Hematopoietic multipotent progenitor cell (in vitro differentiated cells): Measurements from ENCODE around the gene C2. TPM values are rescaled to one million over a fixed set of nuclear protein-coding genes. Genes with fewer than 3 reads are reported as not detected.

ENCODE experiments used
- DNase-seq, 3 donors: peaks; one replicate each; pipeline ENCODE4 v3.0.0-alpha.2; 2011 to 2015; ENCODE audit warnings: low read depth in 2 of 3, low spot score in 2 of 3
- total RNA-seq: library from RNA; depleted of rRNA; stranded (reverse); fragments of >200 nt; gene quantifications from one replicate; pipeline ENCODE4 v1.2.3, GENCODE V29; 2012

C2 gene
- total RNA-seq, result 0.54 TPM

- no peak for DNase-seq
Observed at GRCh38 chr6:31927242-31927862, at the start of gene C2. C2 (plus strand) TSS chr6:31927717; CDS start chr6:31927753, 36 bp downstream.

GRCh38 chr6:31878222-31878621, 49.3 kb upstream of the C2 start:
- no peak for DNase-seq

GRCh38 chr6:31878726-31879125, 48.8 kb upstream of the C2 start, which contains the start of gene SLC44A4:
SLC44A4 (minus strand) TSS chr6:31878997; CDS start chr6:31878980, 17 bp downstream.
- no peak for DNase-seq

GRCh38 chr6:31879143-31879542, 48.4 kb upstream of the C2 start:
- no peak for DNase-seq

GRCh38 chr6:31879901-31880300, 47.6 kb upstream of the C2 start:
- DNase-seq, result no peak

DNA sequence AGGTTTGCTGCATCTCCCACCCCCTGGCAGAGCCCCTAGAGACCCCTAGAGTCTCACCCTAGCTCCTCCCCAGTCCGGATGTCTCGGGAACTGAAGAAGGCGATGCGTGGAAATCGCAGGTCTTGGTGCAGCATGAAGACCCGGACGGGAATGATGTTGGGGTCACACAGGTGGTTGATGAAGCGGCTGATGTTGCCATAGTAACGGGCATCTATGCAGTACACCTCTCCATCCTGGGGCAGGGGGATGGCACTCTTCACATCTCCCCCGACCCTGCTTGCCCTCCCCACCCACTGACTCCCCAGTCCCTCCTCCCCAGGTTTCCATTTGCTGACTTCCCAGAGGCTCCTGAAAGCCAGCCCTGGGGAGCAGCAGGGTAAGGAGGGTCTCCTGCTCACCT, 46.9 kb upstream of the C2 start:
- no peak for DNase-seq

DNA sequence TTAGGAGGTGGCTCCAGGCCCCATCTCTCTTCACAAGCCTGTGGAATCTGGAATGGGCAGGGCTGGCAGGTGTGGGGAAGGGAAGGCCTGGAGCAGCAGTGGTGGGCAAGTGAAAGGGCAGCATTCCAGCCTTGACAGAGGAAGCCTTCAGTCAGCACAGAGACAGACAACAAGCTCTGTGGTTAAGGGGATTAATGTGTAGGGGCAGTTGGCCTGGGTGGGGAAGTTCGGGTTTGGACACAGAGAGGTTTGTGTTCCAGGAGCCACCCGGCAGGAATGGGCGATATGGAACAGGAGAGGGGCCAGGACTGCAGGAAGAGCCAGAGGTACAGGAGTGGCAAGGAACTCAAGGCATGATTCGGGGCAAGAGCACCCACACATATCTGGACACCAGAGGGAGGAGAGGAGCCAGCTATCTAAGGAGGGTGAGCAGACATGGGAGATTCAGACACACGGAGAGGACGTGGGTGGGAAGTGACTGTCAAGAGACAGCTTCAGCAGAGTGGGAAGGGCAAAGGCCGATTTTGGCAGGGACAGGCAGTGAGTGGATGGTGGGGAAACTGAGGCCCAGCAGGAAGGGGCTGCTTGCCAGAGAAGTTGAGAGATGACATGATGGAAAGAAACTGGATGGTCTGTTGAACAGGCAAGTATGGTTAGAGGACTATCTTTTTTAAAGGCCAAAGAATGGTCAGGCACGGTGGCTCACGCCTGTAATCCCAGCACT, 46.2 kb upstream of the C2 start:
- no peak for DNase-seq

DNA sequence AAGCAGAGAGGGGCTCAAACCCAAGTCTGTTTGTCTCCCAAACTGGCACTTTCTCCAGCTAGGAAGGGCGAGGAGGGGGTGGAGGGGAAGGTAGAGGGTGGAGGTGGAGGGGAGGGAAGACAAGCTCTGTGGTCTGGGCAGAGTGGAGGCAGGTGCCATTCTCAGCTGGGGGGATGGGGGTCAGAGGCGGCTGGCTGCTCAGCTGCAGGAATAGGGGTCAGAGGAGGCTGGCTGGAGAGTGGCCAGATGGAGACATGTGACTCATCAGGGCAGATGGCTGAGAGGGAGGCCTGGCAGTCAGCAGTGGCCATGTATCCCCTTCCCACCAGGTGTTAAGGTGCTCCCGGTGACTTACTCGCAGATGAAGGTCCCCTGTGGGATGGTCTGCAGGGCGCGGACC, 45.2 kb upstream of the C2 start:
- no peak for DNase-seq

DNA sequence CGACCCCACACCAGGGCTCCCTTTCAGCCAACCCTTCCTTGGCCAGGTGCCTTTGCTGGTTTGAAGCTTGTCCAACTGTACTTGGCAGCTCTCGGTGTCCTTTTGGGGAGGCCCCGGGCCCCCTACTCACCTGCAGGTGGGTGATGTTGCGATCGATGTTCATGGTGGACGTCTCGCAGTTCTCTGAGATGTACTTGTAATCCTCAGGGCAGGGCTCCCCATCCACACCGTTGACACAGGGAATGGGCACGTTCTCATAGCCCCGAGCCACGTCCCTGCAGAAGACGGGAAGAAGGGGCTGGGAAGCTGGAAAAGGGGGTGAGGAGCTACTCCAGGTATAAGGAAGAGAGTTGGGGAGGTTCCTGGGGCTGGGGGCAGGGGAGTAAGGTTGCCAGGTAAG, 43.8 kb upstream of the C2 start:
- DNase-seq, result no peak

DNA sequence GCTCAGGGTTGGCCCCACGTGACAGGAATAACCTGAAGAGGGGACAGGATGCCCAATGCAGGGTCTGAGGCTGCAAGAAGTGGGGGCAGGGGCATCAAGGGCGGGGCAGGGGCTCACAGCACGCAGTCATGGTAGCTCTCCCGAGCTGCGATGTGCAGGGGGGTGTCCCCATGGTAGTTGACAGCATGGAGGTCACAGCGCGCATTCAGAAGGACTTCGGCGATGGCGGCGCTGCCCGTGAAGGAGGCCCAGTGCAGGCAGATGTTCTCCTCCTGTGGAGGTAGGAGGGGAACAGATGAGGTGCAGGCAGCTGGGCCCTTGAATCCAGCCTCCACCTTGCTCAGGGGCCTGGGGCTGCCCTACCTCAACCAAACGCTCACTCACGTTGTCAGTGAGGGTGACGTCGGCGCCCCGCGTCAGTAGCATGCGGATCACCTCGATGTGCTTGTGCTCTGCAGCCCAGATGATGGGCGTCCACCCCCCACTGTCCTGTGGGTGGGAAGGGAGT, 42.9 kb upstream of the C2 start:
- no peak for DNase-seq

- no peak for DNase-seq
Observed at GRCh38 chr6:31886541-31886991, 41.0 kb upstream of the C2 start.

DNA sequence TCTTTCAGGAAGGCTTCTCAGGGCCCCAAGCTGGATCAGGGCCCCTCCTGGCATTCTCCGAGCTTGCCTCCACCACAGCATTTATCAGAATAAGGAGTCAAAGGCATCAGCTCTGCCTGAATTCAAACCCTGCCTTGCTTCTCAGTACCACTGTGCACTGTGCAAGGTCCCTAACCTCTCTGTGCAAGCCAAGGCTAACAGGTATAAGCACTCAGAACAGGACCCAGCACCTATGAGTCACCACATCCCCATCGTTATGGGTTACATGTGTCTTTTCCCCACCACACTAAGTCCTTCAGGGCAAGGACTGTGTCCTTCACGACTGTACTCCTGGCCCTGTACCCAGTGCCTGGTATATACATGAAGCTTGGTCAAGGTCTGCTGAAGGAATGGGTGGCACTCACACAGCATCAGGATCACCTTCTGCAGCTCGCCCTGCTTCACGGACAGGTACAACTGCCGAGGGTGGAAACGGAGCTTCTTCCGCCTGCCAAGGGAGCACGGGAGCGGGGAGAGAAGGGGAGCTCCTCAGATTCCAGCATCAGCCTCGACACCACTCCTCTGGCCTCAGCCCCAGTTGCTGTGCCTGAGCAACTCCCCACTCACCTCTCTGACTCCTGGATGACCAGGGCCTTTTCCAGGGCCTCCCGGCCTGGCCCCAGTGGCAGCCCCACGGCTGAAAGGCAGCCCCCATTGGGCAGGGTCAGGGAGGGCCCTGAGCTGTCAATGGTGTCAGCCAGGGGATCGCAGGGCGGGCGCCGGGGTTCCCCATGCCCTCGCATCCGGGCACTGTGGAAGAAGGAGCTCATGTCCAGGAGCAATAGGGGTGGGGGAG, 40.1 kb upstream of the C2 start:
- DNase-seq, result no peak

DNA sequence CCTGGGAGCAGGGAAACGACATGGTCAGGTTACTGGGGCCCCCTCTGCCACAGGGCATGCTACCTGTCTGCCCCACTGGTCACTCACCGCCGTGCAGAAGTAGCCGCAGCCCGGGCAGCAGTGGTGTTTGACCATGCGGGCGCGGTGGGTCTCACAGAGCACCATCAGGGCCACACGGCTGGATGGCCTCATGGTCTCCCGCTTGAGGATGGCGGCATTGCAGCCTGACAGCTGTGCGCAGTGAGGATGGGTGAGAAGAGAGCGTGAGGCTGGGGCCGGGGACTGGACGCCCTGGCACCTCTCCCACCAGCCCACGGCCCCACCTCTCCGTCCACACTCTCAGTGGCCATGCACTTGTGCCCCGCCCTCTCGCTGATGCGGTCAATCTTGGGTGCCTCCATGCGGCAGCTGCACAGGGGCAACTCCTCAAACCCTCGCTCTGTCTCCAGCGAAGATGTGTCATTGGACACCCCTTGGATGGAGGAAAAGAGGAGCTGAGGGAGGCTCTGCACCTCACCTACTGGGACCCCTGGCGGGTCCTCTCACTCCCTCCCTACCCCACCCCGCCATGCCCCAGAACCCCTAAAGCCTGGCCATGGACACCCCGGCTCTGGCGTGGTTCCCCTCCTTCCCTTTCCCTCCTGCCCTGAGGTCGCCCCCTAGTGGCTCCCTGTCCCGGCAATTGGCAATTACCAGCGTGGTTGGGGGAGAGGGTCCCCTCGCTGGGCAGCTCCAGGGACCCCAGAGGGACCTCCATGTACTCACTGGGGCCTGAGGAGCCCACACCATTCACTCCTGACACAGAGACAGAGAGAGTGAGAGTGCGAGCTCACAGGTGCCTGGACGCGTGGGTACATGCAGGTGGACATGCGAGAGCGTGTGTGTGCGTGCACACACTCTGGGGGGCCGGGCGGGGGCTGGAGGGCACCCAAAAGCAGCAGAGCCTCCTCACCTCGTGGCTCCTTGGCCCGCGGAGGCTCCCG, 39.0 kb upstream of the C2 start:
- peak in 2 of 3 donors; percentile 44 to 61 for DNase-seq

GRCh38 chr6:31889331-31889972, 38.1 kb upstream of the C2 start:
- no peak for DNase-seq

DNA sequence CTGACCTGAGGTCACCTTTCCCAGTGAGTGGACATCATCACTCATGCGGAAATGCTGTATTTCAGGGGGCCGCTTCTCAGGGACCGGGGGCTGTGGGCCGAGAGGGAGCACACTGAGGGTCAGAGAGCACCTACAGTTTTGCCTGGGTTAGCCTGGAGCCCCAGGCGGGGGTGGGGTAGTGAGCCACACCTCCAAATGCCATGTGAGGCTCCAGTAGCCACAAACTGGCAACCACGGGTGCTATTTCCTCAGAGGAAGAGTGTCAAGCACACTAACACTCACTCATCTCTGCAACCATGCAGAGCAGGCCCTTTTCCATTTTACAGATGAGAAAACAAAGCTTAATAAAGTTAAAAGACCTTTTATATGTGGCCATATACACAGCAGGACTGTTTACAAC, 34.7 kb upstream of the C2 start:
- no peak for DNase-seq

DNA sequence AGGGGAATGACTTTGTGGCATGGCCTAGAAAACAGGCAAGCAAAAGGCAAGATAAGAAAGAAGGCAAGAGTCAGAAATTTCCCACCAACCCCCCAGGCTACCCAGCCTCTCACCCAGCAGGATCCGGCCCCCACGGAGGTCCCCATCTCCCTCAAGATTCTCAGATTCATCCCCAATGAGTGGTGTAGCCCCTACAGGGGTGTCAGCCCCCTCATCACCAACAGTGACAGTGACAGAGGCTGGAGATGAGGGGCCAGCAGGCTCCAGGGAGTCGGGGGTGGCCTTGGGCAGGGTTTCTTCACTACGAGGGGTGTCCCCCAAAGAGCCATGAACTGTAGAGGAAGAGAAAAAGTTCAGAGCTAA, 31.0 kb upstream of the C2 start:
- no peak for DNase-seq

GRCh38 chr6:31896856-31897611, 30.5 kb upstream of the C2 start:
- DNase-seq, result peak in 1 of 3 donors; percentile 16

- DNase-seq, result peak; percentile 68 to 85 (median 83)
Observed at GRCh38 chr6:31897612-31898382, 29.7 kb upstream of the C2 start, which contains the start of gene EHMT2. EHMT2 (minus strand) TSS chr6:31897698; CDS start chr6:31897677, 21 bp downstream.
